Left lung (tissue), 10 donors: Measurements from ENCODE around the gene EFCAB10. TPM values are rescaled to one million over a fixed set of nuclear protein-coding genes. Genes with fewer than 3 reads are reported as not detected.

Experiments
- ATAC-seq: fragments of 200-7000 bp; cut with Tn5 transposase; one replicate; pipeline ENCODE4 v1.9.1; 2020; ENCODE audit warnings: moderate library complexity
- DNase-seq, 4 donors: peaks; one replicate each; pipeline ENCODE4 v3.0.0-alpha.2; 2013 to 2020
- H3K27ac ChIP-seq, 2 donors: fragments of 200-600 bp; sonication (generic) in 1 of 2; one replicate each; pipeline versions ENCODE4 v1.5.0 to v1.8.0; 2020 to 2021
- H3K27me3 ChIP-seq, 2 donors: fragments of 200-600 bp; sonication (generic) in 1 of 2; one replicate each; pipeline versions ENCODE4 v1.5.0 to v1.8.0; 2020 to 2021
- H3K36me3 ChIP-seq, 2 donors: fragments of 200-600 bp; sonication (generic) in 1 of 2; one replicate each; pipeline versions ENCODE4 v1.5.0 to v1.8.0; 2020 to 2021
- H3K4me1 ChIP-seq, 2 donors: fragments of 200-600 bp; one replicate each; pipeline ENCODE4 v1.8.0; 2021
- H3K4me3 ChIP-seq, 2 donors: fragments of 200-600 bp; sonication (generic) in 1 of 2; one replicate each; pipeline versions ENCODE4 v1.5.0 to v1.8.0; 2020 to 2021; ENCODE audit warnings: mild to moderate bottlenecking in 1 of 2
- H3K9me3 ChIP-seq, 2 donors: fragments of 200-600 bp; sonication (generic) in 1 of 2; one replicate each; pipeline versions ENCODE4 v1.5.0 to v1.8.0; 2020 to 2021
- CTCF ChIP-seq, 2 donors: fragments of 200-600 bp; sonication (generic) in 1 of 2; IDR thresholded peaks; one replicate each; pipeline versions ENCODE4 v1.5.0 to v1.8.0; 2021; ENCODE audit warnings: antibody characterized with exemption in 2 of 2
- intact Hi-C, 2 donors: fragments of 100-400 bp; cut with DNase I; formaldehyde crosslinking; loops; one replicate each; pipeline versions ENCODE4 v1.11.2 to v1.14.2; 2022
- polyA plus RNA-seq, 6 donors: library from polyadenylated mRNA; unstranded; fragments of 120-200 nt; gene quantifications; one replicate each; pipeline ENCODE4 v1.2.1, GENCODE V29; 2013; ENCODE audit not compliant: insufficient read length in 6 of 6
- total RNA-seq, 2 donors: library from RNA; stranded (reverse); fragmentation: NEBNext Ultra II Directional; extraction: Animal tissue kit (Norgen Biotek cat#: 25700); gene quantifications; one replicate each; pipeline ENCODE4 v1.2.1, GENCODE V29; 2021
- donor health status: DM: no; HTN: yes; CAD: no.
- donor health status: DM: no; HTN: no; CAD: no.

Gene EFCAB10
- total and polyA plus RNA-seq, 8 donors = 2.3 to 8.4 (median 5.4) TPM

- H3K27me3 ChIP-seq = no peaks in the 10 kb centered on the region
- H3K9me3 ChIP-seq = no peaks in the 10 kb centered on the region
- no peak for TF ChIP-seq CTCF (IDR thresholded peaks at IDR 0.05)
- no peak overlapping the region for H3K27ac ChIP-seq
- intact Hi-C loops = no loop called here
- peaks cover 0 to 90% of the 10 kb centered on the region in 2 donors for H3K36me3 ChIP-seq
- H3K4me3 ChIP-seq = no peak overlapping the region
- no peak for ATAC-seq
- no peaks in the 10 kb centered on the region for H3K4me1 ChIP-seq
- DNase-seq = no peak
Observed at GRCh38 chr7:105617280-105618015, 36.2 kb upstream of the EFCAB10 start.

DNA sequence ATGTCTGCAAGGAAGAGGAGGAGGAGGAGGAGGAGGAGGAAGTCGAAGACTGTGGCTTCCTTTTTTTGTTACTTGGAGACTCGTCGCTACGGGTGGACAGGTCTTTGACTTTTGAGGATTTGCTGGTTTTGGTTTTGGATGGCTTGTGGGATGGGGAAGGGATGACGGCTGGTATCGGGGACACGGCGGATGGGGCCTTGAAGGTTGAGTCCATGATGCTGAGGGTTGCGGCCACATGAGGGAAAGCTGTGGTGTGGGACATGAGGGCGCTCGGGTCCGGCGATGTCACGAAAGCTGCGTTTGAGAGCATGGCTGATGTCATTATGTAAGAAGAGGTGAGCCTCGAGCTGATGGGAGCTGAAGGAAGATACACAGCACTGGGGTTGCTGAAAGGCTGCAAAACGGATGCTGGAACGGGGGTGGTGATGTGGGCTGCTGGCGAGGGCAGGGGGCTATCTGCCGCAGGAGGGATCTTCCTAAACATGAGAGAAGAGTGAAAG is 33.1 kb upstream of the EFCAB10 start:
- no peak overlapping the region for H3K27ac ChIP-seq
- H3K4me1 ChIP-seq = no peaks in the 10 kb centered on the region
- no peak for DNase-seq
- TF ChIP-seq CTCF (IDR thresholded peaks at IDR 0.05) = no peak
- H3K36me3 ChIP-seq = peaks cover 0 to 70% of the 10 kb centered on the region in 2 donors
- intact Hi-C loops = no loop called here
- no peaks in the 10 kb centered on the region for H3K27me3 ChIP-seq
- no peak for ATAC-seq
- H3K9me3 ChIP-seq = no peaks in the 10 kb centered on the region
- H3K4me3 ChIP-seq = no peak overlapping the region

- H3K27ac ChIP-seq = no peak overlapping the region
- H3K4me1 ChIP-seq = no peaks in the 10 kb centered on the region
- DNase-seq (no peak), ATAC-seq (peak; percentile 35)
- peaks cover 0 to 67% of the 10 kb centered on the region in 2 donors for H3K36me3 ChIP-seq
- no peak overlapping the region for H3K4me3 ChIP-seq
- H3K27me3 ChIP-seq = no peaks in the 10 kb centered on the region
- intact Hi-C loops = no loop called here
- TF ChIP-seq CTCF (IDR thresholded peaks at IDR 0.05) = no peak
- no peaks in the 10 kb centered on the region for H3K9me3 ChIP-seq
Observed at GRCh38 chr7:105613611-105614330, 32.5 kb upstream of the EFCAB10 start.

- intact Hi-C loops = no loop called here
- Histone ChIP-seq H3K36me3 (peaks cover 0 to 58% of the 10 kb centered on the region in 2 donors), H3K4me3 (no peak overlapping the region), H3K9me3 (no peaks in the 10 kb centered on the region), H3K27ac (no peak overlapping the region), H3K27me3 (no peaks in the 10 kb centered on the region), H3K4me1 (no peaks in the 10 kb centered on the region)
- ATAC-seq = no peak
- TF ChIP-seq CTCF (IDR thresholded peaks at IDR 0.05) = no peak
- no peak for DNase-seq
Observed at GRCh38 chr7:105612806-105613205, 31.5 kb upstream of the EFCAB10 start.
